GM21619 (cell line): ENCODE data around the gene EDN2.

ENCODE experiments used
- ATAC-seq: cut with Tn5 transposase; IDR thresholded peaks from one replicate; pipeline ENCODE4 v1.9.1; 2021; ENCODE audit not compliant: unreplicated experiment

EDN2 gene

GRCh38 chr1:41442697-41443251, 41.7 kb downstream of the EDN2 start:
- no peak for ATAC-seq

GRCh38 chr1:41440321-41441085, 44.0 kb downstream of the EDN2 start:
- ATAC-seq, result no peak

DNA sequence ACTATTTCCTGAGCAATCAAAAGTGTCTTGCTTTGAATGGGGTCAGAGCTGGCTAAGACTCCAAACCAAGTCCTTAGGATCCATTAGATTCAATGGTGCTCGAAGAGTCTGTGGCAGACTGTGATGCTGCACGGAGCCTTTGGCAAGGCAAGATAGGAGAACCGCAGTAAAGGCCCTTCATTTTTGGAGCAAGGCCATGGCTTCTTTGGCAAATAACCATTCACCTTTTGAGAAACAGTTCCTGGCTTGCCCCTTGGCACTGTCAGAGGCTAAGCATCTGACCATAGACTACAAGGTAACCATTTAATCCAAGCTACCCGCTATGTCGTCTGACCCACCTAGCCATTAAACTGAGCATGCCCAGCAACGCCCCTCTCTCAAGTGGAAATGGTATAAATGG, 45.2 kb downstream of the EDN2 start:
- no peak for ATAC-seq

GRCh38 chr1:41438711-41439110, 45.8 kb downstream of the EDN2 start:
- no peak for ATAC-seq

- no peak for ATAC-seq
Observed at GRCh38 chr1:41437011-41437355, 47.5 kb downstream of the EDN2 start.

DNA sequence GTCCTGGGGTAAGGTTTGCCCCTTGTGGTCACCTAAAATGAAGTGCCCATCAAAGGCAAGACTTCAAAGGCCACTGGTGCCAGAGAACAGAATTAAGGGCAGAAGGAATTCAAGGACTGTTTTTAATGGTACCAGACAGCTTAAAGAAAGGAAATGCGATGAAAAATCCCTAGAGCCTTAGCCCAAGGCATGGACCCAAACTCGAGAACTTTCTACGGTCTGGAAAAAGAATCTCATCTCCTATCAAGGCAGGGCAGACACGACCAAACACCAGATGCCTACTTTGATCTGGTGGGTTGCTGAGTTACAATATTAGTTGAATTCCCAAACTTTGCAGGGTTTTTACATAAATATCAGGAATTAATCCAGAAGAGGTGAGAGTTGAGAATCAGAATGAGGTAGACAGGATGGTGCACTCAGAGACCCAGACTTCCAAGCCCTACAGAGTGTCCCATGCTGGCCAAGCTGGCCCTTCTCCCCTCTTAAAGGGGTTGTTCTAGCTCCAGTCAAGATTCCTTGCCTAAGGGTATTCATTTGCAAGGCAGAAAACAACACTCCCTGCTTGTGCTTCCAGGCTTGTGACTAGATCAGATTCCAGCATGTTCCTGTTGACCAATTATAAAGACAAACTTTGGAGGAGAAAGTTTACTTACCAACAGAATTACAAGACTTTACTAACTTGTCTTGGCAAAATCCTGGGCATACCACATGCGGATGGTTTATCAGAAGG, 48.0 kb downstream of the EDN2 start:
- no peak for ATAC-seq

DNA sequence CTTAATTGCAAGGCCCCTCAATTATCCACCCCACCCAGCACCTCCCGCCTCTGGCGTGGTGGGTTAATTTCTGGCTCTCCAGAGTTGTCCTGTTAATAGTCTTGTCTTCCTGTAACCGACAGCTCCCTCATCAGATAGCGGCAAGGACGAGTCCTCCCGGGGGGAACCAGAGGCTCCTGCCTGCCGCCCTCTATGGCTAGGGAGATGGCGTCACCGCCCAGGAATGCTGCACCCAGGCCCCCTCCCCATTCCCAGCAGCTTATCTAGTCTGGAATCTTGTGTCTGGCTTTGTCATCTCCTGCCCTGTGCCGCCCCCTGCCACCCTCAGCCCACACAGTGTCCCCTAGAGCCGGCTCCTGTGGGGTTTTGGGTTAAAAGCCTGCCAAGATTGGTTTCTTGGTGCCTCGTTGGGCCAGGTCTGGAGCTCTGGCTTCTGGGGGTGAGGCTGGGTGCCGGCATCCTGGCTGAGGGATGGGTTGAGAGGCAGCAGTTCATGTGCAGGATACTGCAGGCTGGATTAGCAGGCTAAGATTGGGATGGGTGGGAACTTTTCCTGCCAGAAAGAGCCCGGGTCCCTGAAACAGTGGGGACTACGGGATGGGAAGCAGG, 48.8 kb downstream of the EDN2 start:
- no peak for ATAC-seq

DNA sequence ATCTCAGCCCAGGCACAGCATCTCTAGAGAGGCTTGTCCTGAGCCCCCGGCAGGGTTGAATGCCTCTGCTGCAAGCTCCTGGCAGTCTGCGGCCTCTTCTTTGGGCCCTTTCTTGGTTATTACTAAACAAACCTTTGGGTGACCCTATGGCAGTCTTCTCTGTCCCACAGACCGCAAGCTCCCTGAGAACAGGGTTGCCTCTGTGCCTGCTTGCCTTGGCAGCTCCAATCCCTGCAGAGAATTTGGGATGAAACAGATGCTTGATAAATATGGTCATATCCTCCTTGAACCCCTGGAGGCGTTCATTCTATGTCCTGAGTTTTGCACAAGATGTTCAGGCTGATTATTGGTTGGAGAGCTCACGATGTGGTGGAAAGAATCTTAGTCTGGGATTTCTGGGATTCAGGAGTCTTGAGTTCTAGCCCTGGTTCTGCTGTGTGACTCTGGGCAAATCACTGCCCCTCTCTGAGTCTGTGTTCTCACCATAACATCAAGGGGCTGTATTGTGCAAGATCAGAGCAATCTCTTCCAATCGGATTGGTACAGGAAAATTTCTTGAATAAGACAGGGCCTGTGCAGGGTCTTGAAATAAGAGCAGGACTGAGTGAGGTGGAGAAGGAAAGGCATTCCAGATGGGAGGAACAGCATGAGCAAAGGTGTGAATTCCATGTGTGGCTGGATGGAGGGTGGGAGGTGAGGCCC, 49.6 kb downstream of the EDN2 start:
- no peak for ATAC-seq

DNA sequence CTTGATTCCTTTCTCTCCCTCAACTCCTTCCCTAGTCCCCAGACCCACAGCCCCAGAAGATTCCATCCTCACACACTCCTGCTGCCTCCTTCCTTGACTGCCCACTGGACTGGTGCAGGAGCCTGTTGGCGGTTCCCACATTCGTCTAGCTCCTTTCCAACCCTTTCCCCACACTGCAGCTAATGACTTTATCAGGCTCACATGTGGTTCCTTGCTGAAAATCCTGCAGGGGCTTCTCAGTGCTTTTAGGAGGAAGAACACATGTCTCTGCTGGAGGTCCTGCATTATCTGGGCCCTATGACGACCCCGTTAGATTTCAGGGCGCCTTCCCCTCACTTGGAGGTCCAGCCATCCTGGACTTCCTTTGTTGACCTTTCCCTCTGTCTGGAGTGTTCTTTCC, 50.2 kb downstream of the EDN2 start:
- no peak for ATAC-seq

DNA sequence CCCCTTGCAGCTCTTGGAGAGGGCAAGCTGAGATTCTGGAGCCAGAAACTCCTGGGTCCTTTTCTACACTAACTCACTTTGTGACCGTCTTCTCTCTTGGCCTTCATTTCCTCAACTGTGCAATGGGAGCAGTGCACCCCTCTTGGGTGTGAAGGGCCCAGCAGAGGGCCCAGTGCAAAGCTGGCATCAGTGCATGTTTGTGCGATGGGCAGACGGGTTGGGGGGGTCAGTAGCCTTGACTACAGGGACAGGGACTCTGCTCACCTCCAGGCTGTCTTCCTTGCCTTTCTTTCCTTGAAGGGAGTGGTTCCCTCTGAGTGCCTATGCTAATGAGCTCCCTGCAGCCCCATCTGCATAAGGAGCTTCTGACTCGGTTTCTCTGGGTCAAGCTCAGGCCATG, 51.0 kb downstream of the EDN2 start:
- no peak for ATAC-seq

DNA sequence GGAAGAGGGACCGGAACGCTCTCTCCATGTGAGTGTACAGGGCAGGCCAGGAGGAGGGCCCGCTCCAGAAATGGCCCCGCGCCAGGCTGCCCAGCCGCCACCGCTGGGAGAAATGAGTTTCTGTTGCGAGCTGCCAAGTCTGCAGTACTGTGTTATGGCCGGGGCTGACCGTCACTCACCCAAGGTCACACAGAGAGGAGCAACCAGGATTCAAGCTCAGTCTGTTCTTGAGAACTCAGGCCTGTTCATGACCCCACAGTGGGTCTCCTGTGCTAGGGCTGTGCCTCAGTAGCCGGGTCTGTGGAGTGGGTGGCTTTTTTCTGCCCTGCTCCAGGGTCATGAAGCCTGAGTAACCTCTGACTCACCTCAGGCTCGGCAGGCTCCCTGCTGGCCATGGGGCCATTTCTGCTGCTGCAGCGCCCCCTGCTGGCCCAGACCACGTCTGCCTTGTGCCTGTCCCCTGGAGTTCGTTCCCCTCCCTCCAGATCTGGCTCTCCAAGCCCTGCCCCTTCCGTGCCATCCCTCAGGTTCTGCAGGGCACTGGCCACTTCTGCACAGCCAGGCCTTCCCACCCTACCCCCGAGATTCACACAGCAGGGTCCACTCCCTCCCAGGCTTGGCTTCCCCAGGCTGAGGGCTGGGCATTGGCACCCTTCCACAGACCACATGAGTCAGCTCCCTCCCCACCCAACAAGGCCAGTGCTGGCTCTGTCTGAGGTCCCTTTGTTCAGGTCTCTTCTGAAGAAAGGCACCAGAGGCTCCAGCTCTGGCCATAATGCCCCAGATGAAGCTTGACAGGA, 51.8 kb downstream of the EDN2 start:
- no peak for ATAC-seq

DNA sequence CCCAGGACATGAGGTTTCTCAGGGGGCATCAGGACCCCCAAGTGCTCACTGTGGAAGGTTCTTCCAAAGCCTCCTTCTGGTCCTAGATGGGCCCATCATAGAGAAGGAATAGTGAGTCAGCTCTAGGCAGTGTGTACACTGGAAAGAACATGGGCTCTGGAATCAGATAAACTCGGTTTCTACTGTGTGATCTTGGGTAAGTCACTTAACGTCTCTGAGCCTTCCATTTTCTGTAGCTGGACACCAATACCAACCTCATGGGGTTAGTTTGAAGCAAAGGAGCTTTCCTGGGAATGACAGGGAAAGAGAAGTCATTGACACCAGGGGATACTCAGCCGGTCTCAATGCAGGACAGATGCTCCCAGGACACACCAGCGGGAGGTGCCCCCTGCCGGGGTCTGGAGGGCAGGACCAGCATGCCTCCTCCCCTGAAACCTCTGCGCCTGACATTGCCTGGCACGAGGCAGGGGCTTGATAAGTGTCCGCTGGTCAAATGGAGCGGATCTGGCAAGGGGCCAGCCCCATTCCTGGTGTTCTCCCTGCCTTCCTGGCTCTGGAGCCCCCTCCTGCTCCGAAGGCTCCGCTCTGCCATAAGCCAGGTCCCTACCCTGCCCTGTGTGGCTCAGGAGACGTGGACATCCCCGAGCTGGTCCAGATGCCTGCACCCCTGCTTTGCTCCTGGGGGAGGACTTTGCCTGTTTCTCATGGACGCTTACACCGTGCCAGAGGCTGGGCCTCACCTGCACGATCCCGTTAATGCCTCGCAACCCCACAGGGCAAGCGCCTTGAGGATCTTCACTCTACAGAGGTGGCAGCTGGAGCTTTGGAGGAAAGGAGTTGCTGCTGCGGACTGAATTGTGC, 52.8 kb downstream of the EDN2 start:
- ATAC-seq, result no peak

GRCh38 chr1:41430582-41430981, 53.9 kb downstream of the EDN2 start:
- no peak for ATAC-seq

DNA sequence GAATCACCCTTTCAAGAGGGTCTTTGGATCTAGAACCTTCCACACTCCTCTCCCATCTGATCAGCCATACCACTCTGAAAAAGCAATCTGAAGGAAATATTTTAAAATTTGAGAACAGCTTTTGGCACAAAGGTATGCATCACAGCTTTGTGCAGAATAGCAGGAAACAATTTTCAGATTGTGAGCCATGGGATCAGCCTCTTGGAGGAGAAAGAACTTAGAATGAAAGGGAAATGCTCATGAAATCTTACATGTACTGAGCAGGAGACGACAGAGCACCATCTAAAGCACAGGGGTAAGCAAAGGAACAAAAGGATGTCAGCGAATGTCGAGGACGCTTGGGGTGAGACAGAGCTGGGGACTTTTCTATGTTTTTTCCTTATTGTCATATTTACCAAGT, 54.4 kb downstream of the EDN2 start:
- ATAC-seq, result no peak

- no peak for ATAC-seq
Observed at GRCh38 chr1:41429641-41430035, 54.8 kb downstream of the EDN2 start.
